Spinal cord (tissue), 10 donors: ENCODE results near the gene TSPAN12. TPM values are rescaled to one million over a fixed set of nuclear protein-coding genes. Genes with fewer than 3 reads are reported as not detected.
A peak's percentile ranks its signal among the peaks of the same experiment; 100 is the strongest.

Source experiments
- DNase-seq, 6 donors: peaks; one replicate each; pipeline versions ENCODE4 v3.0.0 to v3.0.0-alpha.2; 2013 to 2015; ENCODE audit warnings: low spot score in 6 of 6, low read depth in 4 of 6
- H3K27ac ChIP-seq: one replicate; pipeline ENCODE4 v1.5.1; 2013; ENCODE audit warnings: low read depth, low read length, control low read depth
- H3K27me3 ChIP-seq: one replicate; pipeline ENCODE4 v1.6.1; 2013; ENCODE audit warnings: low read length; ENCODE audit not compliant: control insufficient read depth, insufficient read depth
- H3K36me3 ChIP-seq: one replicate; pipeline ENCODE4 v1.6.1; 2013; ENCODE audit warnings: low read length; ENCODE audit not compliant: control insufficient read depth, insufficient read depth
- H3K4me1 ChIP-seq: one replicate; pipeline ENCODE4 v1.6.1; 2013; ENCODE audit warnings: low read length; ENCODE audit not compliant: control insufficient read depth, insufficient read depth
- H3K4me3 ChIP-seq: one replicate; pipeline ENCODE4 v1.5.1; 2013; ENCODE audit warnings: low read depth, low read length, control low read depth
- H3K9me3 ChIP-seq: one replicate; pipeline ENCODE4 v1.6.1; 2013; ENCODE audit warnings: low read length; ENCODE audit not compliant: control insufficient read depth, insufficient read depth
- WGBS: methylation state at CpG from one replicate; pipeline ENCODE4 v1.1.5; 2013; ENCODE audit warnings: missing lambda C conversion rate; ENCODE audit not compliant: insufficient coverage; 5-methylcytosine and 5-hydroxymethylcytosine counted together
- polyA plus RNA-seq, 2 donors: library from polyadenylated mRNA; unstranded; fragments of 120-200 nt; gene quantifications; one replicate each; pipeline ENCODE4 v1.2.1, GENCODE V29; 2013; ENCODE audit not compliant: insufficient read length in 2 of 2
- total RNA-seq, 2 donors: library from RNA; depleted of rRNA in 1 of 2; stranded (reverse); fragments of 120-200 nt in 1 of 2; fragments of >200 nt in 1 of 2; gene quantifications; one replicate each; pipeline versions ENCODE4 v1.2.3 to v1.2.4, GENCODE V29; 2013 to 2014
- donor health status: healthy.

The TSPAN12 gene
- total and polyA plus RNA-seq, 4 donors = 16.8 to 25.5 (median 20.5) TPM

DNA sequence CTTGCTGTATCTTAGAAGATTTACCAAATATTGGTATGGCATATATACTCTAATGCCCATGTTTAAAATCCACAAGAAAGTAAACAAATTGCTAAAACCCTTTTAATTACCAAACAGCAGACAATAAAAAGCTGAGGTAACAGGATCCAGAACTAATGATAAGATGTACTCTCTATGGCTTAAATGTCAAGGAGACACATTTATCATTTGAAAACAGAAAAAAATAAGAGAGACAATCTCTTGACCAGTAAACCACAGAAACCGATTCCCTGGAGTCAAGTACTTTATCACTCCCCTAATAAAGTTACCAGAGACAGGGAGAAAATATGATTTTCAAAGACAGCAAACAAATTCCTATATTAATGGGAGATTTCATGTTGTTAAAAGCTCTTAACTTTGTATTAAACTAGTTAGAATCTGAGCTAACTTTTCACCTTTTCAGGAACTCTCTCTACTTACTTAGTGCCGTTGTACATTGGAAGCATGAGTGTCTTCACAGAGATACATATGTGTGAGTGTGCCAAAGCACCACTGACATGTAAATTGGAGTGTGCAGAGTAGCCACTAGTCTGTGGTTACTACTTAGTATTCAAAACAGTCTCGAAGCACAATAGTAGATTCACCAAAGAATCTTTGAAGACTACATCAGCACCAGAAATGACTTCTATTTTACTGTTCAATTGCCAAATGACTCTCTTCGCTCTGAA, 44.2 kb downstream of the TSPAN12 start:
- Histone ChIP-seq H3K4me3 (no peak overlapping the region), H3K27me3 (no peaks in the 10 kb centered on the region), H3K4me1 (no peaks in the 10 kb centered on the region), H3K36me3 (no peaks in the 10 kb centered on the region), H3K27ac (no peak overlapping the region), H3K9me3 (no peaks in the 10 kb centered on the region)
- no peak for DNase-seq
- WGBS = 48% methylated on average over 2 of the region's 4 CpGs

DNA sequence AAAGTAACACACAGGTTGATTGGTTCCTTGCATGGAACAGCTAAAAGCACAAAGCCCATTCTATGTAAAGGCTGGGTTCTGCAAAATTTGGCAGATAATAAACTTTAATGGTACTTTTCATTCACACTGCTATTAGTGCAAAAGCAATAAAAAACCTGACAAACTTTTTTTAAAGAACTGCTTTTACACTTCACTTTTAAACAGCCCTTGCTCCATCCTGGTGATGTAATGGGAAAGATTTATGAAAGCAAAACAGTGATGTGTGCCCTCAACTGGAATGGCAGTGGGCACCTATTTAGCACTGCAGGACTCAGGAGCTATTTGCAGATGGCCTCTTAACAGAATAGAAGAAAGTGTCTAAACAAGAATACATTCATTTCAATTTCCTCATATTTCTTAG, 44.9 kb downstream of the TSPAN12 start:
- Histone ChIP-seq H3K9me3 (no peaks in the 10 kb centered on the region), H3K27ac (no peak overlapping the region), H3K36me3 (no peaks in the 10 kb centered on the region), H3K4me1 (no peaks in the 10 kb centered on the region), H3K4me3 (no peak overlapping the region), H3K27me3 (no peaks in the 10 kb centered on the region)
- no peak for DNase-seq

DNA sequence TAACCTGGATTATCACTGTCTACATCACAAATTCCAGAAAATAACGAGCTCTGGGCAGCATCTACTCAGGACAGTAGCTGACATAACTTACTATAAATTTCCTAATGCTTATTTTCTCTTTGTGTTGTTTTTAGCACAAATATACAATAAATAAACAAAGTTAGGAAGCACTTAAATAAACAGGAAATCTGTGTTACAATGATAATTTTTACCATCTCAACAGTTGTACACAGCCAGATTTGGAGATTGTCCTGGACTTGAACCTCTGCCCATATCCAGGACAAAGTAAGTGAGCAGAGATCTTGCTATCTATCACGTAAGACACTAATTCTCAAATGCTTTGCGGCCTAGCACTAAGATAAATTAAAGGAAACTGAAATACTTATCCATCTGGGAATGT, 48.7 kb downstream of the TSPAN12 start:
- no peaks in the 10 kb centered on the region for H3K27me3 ChIP-seq
- H3K9me3 ChIP-seq = no peaks in the 10 kb centered on the region
- no peak overlapping the region for H3K4me3 ChIP-seq
- DNase-seq = no peak
- no CpG with 5 or more reads among the region's 3 CpGs for WGBS
- no peak overlapping the region for H3K27ac ChIP-seq
- H3K4me1 ChIP-seq = no peaks in the 10 kb centered on the region
- no peaks in the 10 kb centered on the region for H3K36me3 ChIP-seq

DNA sequence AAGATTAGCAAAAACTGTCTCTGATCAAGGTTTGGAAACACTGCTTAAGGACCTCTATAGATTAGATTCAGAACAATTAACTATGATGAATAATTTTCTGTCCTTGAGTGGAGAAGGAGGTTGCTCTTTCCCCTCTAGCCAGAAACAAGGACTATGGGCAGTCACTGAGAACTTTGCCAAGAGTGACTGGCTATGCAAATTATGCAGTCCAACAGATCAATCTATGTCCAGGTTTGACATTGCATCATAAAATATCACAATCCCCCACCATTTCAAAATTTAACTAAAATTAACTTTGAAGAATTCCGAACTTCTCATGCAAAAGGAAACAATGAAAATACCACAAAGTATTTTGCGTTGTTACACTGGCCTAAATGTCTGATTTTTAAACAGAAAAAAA, 50.6 kb downstream of the TSPAN12 start:
- Histone ChIP-seq H3K9me3 (no peaks in the 10 kb centered on the region), H3K4me3 (no peak overlapping the region), H3K27me3 (no peaks in the 10 kb centered on the region), H3K27ac (no peak overlapping the region), H3K4me1 (no peaks in the 10 kb centered on the region), H3K36me3 (no peaks in the 10 kb centered on the region)
- DNase-seq = no peak
- no CpG with 5 or more reads among the region's 2 CpGs for WGBS

DNA sequence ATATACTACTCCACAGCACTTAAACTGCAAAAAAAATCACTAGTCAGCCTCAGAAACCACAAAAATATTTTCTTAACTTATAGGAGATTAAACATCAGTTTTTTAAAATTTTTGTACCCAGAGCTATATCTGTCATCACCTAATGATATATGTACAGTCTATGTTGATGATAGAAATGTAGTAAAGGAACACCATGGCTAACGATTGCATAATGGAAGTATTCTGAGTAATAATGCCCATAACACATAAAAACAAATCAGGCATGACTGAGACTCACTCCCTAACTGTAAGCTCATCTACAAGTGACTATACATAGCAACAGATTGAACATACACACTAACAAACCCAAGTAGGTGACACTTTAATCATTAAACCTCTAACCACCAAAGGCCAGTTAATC, 51.3 kb downstream of the TSPAN12 start:
- Histone ChIP-seq H3K9me3 (no peaks in the 10 kb centered on the region), H3K36me3 (no peaks in the 10 kb centered on the region), H3K27ac (no peak overlapping the region), H3K4me3 (no peak overlapping the region), H3K4me1 (no peaks in the 10 kb centered on the region), H3K27me3 (no peaks in the 10 kb centered on the region)
- no CpG with 5 or more reads among the region's 1 CpG for WGBS
- DNase-seq = no peak

DNA sequence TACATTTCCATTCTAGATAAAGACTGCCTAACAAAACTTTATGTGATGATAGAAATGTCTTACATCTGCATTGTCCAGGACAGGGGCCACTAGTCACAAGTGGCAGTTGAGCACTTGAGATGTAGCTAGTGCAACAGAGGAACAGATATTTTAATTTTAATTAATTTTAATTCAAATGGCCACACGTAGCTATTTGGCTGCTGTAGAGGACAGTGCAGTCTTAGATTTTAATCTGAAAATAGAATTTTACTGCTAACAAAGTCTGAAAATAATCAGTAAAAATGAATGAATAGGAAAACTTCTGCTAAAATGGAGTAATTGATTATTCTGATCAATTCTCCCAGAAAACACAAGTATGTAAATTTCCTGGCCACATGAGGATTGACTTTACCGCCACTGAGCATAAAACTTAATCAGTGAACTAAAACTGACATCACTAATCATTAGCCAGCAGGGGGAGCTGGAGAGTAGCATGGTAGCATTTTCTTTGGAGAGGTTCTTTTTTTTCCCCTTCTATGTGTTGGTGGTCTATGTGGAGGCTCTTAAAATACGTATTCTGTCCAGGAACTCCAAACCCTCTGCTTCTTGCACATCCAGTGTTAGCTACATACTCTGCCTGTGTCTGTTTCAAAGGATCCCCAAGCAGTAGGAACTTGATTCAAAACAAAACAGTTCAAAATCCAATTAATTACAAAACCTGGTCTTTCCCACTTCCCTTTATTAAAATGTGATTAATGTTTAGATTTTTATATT, 52.1 kb downstream of the TSPAN12 start:
- Histone ChIP-seq H3K9me3 (no peaks in the 10 kb centered on the region), H3K27ac (no peak overlapping the region), H3K4me1 (no peaks in the 10 kb centered on the region), H3K36me3 (no peaks in the 10 kb centered on the region), H3K4me3 (no peak overlapping the region), H3K27me3 (no peaks in the 10 kb centered on the region)
- DNase-seq = peak; percentile 22 to 82 (median 32)
- no CpG with 5 or more reads among the region's 3 CpGs for WGBS

DNA sequence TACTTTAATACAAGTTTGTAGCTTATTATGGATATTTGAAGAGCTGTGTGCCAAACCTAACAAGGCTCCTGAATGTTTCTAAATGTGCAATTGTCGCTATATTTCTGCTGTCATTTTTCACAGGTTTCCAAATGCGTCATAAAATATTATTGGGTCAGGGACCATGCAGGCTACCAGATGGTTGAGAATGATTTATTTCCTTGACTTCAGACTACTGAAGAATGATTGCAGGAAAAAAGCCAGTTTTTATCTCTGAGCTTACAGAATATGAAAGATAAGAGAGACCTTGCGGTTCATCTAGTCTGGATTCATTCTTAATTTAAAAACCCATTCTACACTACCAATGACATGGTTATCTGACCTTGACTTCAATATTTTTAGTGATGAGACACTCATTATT, 55.2 kb downstream of the TSPAN12 start:
- WGBS = 87% methylated on average over 2 of the region's 3 CpGs
- no peak overlapping the region for H3K27ac ChIP-seq
- no peaks in the 10 kb centered on the region for H3K27me3 ChIP-seq
- H3K9me3 ChIP-seq = no peaks in the 10 kb centered on the region
- H3K36me3 ChIP-seq = no peaks in the 10 kb centered on the region
- no peak overlapping the region for H3K4me3 ChIP-seq
- no peaks in the 10 kb centered on the region for H3K4me1 ChIP-seq
- no peak for DNase-seq

DNA sequence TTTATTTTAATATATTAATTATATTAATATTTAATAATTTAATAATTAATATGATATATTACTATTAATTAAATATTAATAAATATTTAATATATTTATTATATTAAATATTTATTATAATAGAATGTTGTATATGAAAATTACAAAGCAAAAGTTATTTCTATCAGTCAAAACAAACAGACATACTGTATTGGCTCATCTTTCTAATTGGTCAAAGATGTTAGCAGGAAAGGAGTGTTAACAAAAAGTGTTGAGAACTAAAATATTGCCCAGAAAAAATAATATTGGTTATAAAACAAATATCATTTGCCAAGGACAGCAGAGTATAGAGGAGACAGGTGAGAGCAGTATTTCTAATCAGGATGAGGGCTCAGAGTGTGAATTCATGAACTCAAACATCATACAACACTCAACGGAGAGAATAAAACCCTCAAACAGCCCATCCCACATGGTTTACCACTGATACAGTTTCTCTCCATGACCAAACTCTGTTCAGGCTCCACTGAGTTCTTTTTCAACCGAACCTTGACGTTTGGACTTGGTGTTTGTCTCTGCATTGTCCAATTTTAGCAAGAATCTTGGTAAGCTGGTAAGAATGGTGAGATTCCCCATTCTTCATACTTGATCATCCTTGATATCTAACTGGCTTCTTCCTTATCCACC, 58.0 kb downstream of the TSPAN12 start:
- Histone ChIP-seq H3K36me3 (no peaks in the 10 kb centered on the region), H3K4me3 (no peak overlapping the region), H3K9me3 (no peaks in the 10 kb centered on the region), H3K4me1 (no peaks in the 10 kb centered on the region), H3K27me3 (no peaks in the 10 kb centered on the region), H3K27ac (no peak overlapping the region)
- DNase-seq = peak in 1 of 6 donors; percentile 12
- no CpG with 5 or more reads among the region's 3 CpGs for WGBS

DNA sequence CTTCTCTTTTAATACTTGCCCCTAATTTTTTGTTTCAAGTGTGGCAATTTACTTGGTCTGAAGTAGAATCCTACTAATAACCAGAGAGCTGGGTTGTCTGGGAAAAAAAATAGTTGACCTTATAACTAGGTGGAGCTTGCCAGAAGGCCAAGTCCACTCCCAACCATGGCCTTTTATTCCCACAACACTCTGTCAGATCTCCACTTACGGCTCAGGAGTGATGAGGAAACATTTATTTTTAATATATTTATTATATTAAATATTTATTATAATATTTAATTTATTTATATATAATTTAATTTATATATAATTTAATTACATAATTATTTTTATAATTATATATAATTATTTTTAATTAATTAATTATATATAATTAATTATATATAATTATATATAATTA, 58.8 kb downstream of the TSPAN12 start:
- Histone ChIP-seq H3K36me3 (no peaks in the 10 kb centered on the region), H3K4me3 (no peak overlapping the region), H3K4me1 (no peaks in the 10 kb centered on the region), H3K27ac (no peak overlapping the region), H3K27me3 (no peaks in the 10 kb centered on the region), H3K9me3 (no peaks in the 10 kb centered on the region)
- no CpG with 5 or more reads among the region's 1 CpG for WGBS
- no peak for DNase-seq
